Endodermal cell (in vitro differentiated cells): ENCODE data around the gene SLC22A31. TPM values are rescaled to one million over a fixed set of nuclear protein-coding genes. Genes with fewer than 3 reads are reported as not detected.
"Not testable (repeated sequence)": the region's sequence is repeated elsewhere in the genome, so short reads cannot be mapped to it uniquely, and the experiment has no call there.

Experiments
- DNase-seq: peaks from one replicate; pipeline ENCODE4 v3.0.0-alpha.2; 2017
- H3K27ac ChIP-seq: 2 replicates; pipeline ENCODE4 v1.5.1; 2013; ENCODE audit warnings: mild to moderate bottlenecking, low read depth, low read length, moderate library complexity
- H3K27me3 ChIP-seq: 2 replicates; pipeline ENCODE4 v1.6.1; 2013; ENCODE audit warnings: mild to moderate bottlenecking, low read length, moderate library complexity; ENCODE audit not compliant: insufficient read depth, control insufficient read depth, poor library complexity, severe bottlenecking
- H3K36me3 ChIP-seq: 2 replicates; pipeline ENCODE4 v1.7.0; 2013; ENCODE audit warnings: mild to moderate bottlenecking, low read length, moderate library complexity; ENCODE audit not compliant: control insufficient read depth, insufficient read depth
- H3K4me1 ChIP-seq: one replicate; pipeline ENCODE4 v1.7.0; 2013; ENCODE audit warnings: low read length; ENCODE audit not compliant: control insufficient read depth, insufficient read depth
- H3K4me3 ChIP-seq: 2 replicates; pipeline ENCODE4 v1.5.1; 2013; ENCODE audit warnings: mild to moderate bottlenecking, low read length, moderate library complexity
- H3K9ac ChIP-seq: 2 replicates; pipeline ENCODE4 v1.6.1; 2013; ENCODE audit warnings: mild to moderate bottlenecking, low read length, moderate library complexity; ENCODE audit not compliant: poor library complexity, severe bottlenecking; ENCODE audit errors: extremely low read depth
- H3K9me3 ChIP-seq: 2 replicates; pipeline ENCODE4 v1.6.1; 2013; ENCODE audit warnings: mild to moderate bottlenecking, low read length, moderate library complexity; ENCODE audit not compliant: control insufficient read depth
- H3K27ac Mint-ChIP-seq: 2 replicates; pipeline ENCODE4 v1.8.0; 2020; ENCODE audit warnings: mixed read lengths
- H3K27me3 Mint-ChIP-seq: 2 replicates; pipeline ENCODE4 v1.8.0; 2021; ENCODE audit warnings: mild to moderate bottlenecking, mixed read lengths; ENCODE audit not compliant: insufficient read depth
- H3K36me3 Mint-ChIP-seq: 2 replicates; pipeline ENCODE4 v1.8.0; 2020; ENCODE audit warnings: low read depth, mixed read lengths
- H3K4me1 Mint-ChIP-seq: 2 replicates; pipeline ENCODE4 v1.8.0; 2020; ENCODE audit warnings: mixed read lengths
- H3K4me3 Mint-ChIP-seq: 2 replicates; pipeline ENCODE4 v1.8.0; 2020; ENCODE audit warnings: mild to moderate bottlenecking, moderate library complexity, mixed read lengths
- H3K9me3 Mint-ChIP-seq: 2 replicates; pipeline ENCODE4 v1.8.0; 2020; ENCODE audit warnings: mild to moderate bottlenecking, mixed read lengths
- CTCF ChIP-seq: fragments of 200-600 bp; sonication (generic); conservative IDR thresholded peaks from 2 replicates; pipeline ENCODE4 v1.5.0; 2021; ENCODE audit warnings: antibody characterized with exemption, mild to moderate bottlenecking
- WGBS, 2 experiments: methylation state at CpG; one replicate each; pipeline versions ENCODE4 v1.1.5 to v1.1.7; 2013; ENCODE audit warnings: missing lambda C conversion rate in 2 of 2, mixed read lengths in 1 of 2; ENCODE audit not compliant: insufficient coverage in 1 of 2, insufficient read length in 1 of 2; 5-methylcytosine and 5-hydroxymethylcytosine counted together
- long read RNA-seq, 4 experiments: library from polyadenylated mRNA in 2 of 4; library from RNA in 1 of 4; library from capped mRNA in 1 of 4; stranded (forward) in 3 of 4; unstranded in 1 of 4; transcript quantifications; one replicate each; pipeline ENCODE4 v2.0.0, GENCODE V29; 2020 to 2021; ENCODE audit warnings: inconsistent platforms in 1 of 4
- polyA plus RNA-seq, 2 experiments: library from polyadenylated mRNA; stranded (reverse); fragments of 50-300 nt; gene quantifications; one replicate each; pipeline ENCODE4 v1.2.3, GENCODE V29; 2013
- total RNA-seq, 2 donors: library from RNA; stranded (reverse); fragmentation: NEBNext Ultra II Directional in 1 of 2; extraction: Animal tissue kit (Norgen Biotek cat#: 25700) in 1 of 2; gene quantifications; 2 replicates in 1 of 2; 3 replicates in 1 of 2; pipeline ENCODE4 v1.2.1, GENCODE V29; 2021

The SLC22A31 gene
- total RNA-seq, result 10 to 100 TPM in 1 of 2 donors, 1 to 10 TPM in 1; 9.7 to 33.9 TPM
- polyA plus RNA-seq (2013, experiment 1 of 2), result 1.7 TPM
- 1.6 TPM for polyA plus RNA-seq (2013, experiment 2 of 2)
- long read RNA-seq, experiment 1, partial matches to known transcripts, result 1 of 7 reads
- long read RNA-seq, experiment 1, other reads (novel, unspliced or antisense), result 5 of 7 reads
- long read RNA-seq, experiment 2, transcript SLC22A31-203 (5 exons, 780 nt), result major isoform, 9 of 43 reads
- long read RNA-seq, experiment 2, partial matches to known transcripts, result 4 of 43 reads
- long read RNA-seq, experiment 2, other reads (novel, unspliced or antisense), result 28 of 43 reads
- long read RNA-seq, experiment 3, partial matches to known transcripts, result 2 of 17 reads
- long read RNA-seq, experiment 3, other reads (novel, unspliced or antisense), result 15 of 17 reads
- long read RNA-seq, experiment 4, partial matches to known transcripts, result 0 of 1 reads
- long read RNA-seq, experiment 4, other reads (novel, unspliced or antisense), result 1 of 1 reads

GRCh38 chr16:89200124-89200849 lies at the start of gene SLC22A31:
Gene SLC22A31 (minus strand): TSS chr16:89200537. CDS start chr16:89200501, 36 bp downstream.
- Histone ChIP-seq H3K9ac (no peak within 1 kb of the TSS), H3K36me3 (no peaks in the 10 kb centered on the region), H3K27me3 (peaks cover 52% of the 10 kb centered on the region), H3K4me1 (no peaks in the 10 kb centered on the region), H3K4me3 (no peak within 1 kb of the TSS), H3K27ac (no peak within 1 kb of the TSS), H3K9me3 (peaks cover 6% of the 10 kb centered on the region)
- Mint-ChIP-seq H3K27me3 (peaks cover 53% of the 10 kb centered on the region), H3K4me3 (peak within 1 kb of the TSS; percentile 50), H3K9me3 (peaks cover 8% of the 10 kb centered on the region), H3K4me1 (peaks cover 2% of the 10 kb centered on the region), H3K36me3 (no peaks in the 10 kb centered on the region), H3K27ac (no peak within 1 kb of the TSS)
- WGBS, 2 experiments, result 43 to 60% methylated on average over 9 to 28 of the region's 28 CpGs
- peak; percentile 67 for DNase-seq
- no peak for TF ChIP-seq CTCF

GRCh38 chr16:89248196-89248982 lies 48.1 kb upstream of the SLC22A31 start:
- no peaks in the 10 kb centered on the region for H3K4me1 ChIP-seq

GRCh38 chr16:89247734-89248075 lies 47.4 kb upstream of the SLC22A31 start:
- Mint-ChIP-seq H3K9me3 (peaks cover 17% of the 10 kb centered on the region), H3K27me3 (peaks cover 48% of the 10 kb centered on the region), H3K4me3 (peak overlapping the region; percentile 53)
- Histone ChIP-seq H3K27me3 (peaks cover 14% of the 10 kb centered on the region), H3K4me3 (peak overlapping the region; percentile 73)
- H3K4me1 ChIP-seq, DNase-seq, H3K4me1 Mint-ChIP-seq, H3K36me3 Mint-ChIP-seq, H3K27ac ChIP-seq, H3K9ac ChIP-seq, H3K36me3 ChIP-seq, H3K27ac Mint-ChIP-seq, H3K9me3 ChIP-seq: not testable (repeated sequence)
- WGBS, 2 experiments, result 0 to 1% methylated on average over 8 to 45 of the region's 45 CpGs

More at GRCh38 chr16:89248196-89248982, 48.1 kb upstream of the SLC22A31 start:
- no peaks in the 10 kb centered on the region for H3K36me3 Mint-ChIP-seq
- H3K9me3 Mint-ChIP-seq, result peaks cover 17% of the 10 kb centered on the region
- Histone ChIP-seq H3K9ac (no peak overlapping the region), H3K9me3 (no peaks in the 10 kb centered on the region), H3K27ac (no peak overlapping the region), H3K4me3 (peak overlapping the region; percentile 73), H3K27me3 (peaks cover 14% of the 10 kb centered on the region), H3K36me3 (no peaks in the 10 kb centered on the region)
- peak overlapping the region; percentile 53 for H3K4me3 Mint-ChIP-seq
- H3K4me1 Mint-ChIP-seq, result no peaks in the 10 kb centered on the region
- peak; percentile 54 for DNase-seq
- TF ChIP-seq CTCF, result no peak
- H3K27ac Mint-ChIP-seq, result no peak overlapping the region
- 74% methylated on average over 57 to 69 of the region's 69 CpGs for WGBS, 2 experiments
- peaks cover 48% of the 10 kb centered on the region for H3K27me3 Mint-ChIP-seq
